Activated CD4-positive, alpha-beta T cell treated with anti-CD3 and anti-CD28 coated beads for 36 hours (primary cell): Measurements from ENCODE around the gene NUP155. TPM values are rescaled to one million over a fixed set of nuclear protein-coding genes. Genes with fewer than 3 reads are reported as not detected.
"Not testable (repeated sequence)": the region's sequence is repeated elsewhere in the genome, so short reads cannot be mapped to it uniquely, and the experiment has no call there.

ENCODE experiments used
- ATAC-seq: fragments of 200-7000 bp; cut with Tn5 transposase; one replicate; pipeline ENCODE4 v1.10.0; 2021; ENCODE audit warnings: mild to moderate bottlenecking, moderate library complexity
- CTCF ChIA-PET: fragments of 350-600 bp; sonication (Branson Sonifier 250); formaldehyde crosslinking; loops from one replicate; lab custom pipeline; 2021; ENCODE audit warnings: antibody characterized with exemption; lab: Charles Lee
- POLR2A ChIA-PET: fragments of 350-600 bp; sonication (Branson Sonifier 250); formaldehyde crosslinking; loops from one replicate; lab custom pipeline; 2021; ENCODE audit warnings: antibody characterized with exemption, inconsistent platforms; lab: Charles Lee
- DNase-seq: peaks from one replicate; pipeline ENCODE4 v3.0.0-alpha.2; 2020
- H3K27ac Mint-ChIP-seq: one replicate; pipeline ENCODE4 v1.8.0; 2021; ENCODE audit warnings: mixed read lengths
- H3K27me3 Mint-ChIP-seq: one replicate; pipeline ENCODE4 v1.8.0; 2021; ENCODE audit warnings: mixed read lengths
- H3K36me3 Mint-ChIP-seq: one replicate; pipeline ENCODE4 v1.8.0; 2021; ENCODE audit warnings: low read depth, mixed read lengths
- H3K4me1 Mint-ChIP-seq: one replicate; pipeline ENCODE4 v1.8.0; 2021; ENCODE audit warnings: mixed read lengths
- H3K4me3 Mint-ChIP-seq: one replicate; pipeline ENCODE4 v1.8.0; 2021; ENCODE audit warnings: mild to moderate bottlenecking, moderate library complexity, mixed read lengths
- H3K9me3 Mint-ChIP-seq: one replicate; pipeline ENCODE4 v1.8.0; 2021; ENCODE audit warnings: low read depth, mixed read lengths
- intact Hi-C, 2 experiments: fragments of 100-400 bp; cut with DNase I in 1 of 2; cut with micrococcal nuclease in 1 of 2; formaldehyde crosslinking; loops; one replicate each; pipeline versions ENCODE4 v1.14.2 to v1.15.1; 2022 to 2024; cut with DNase I, micrococcal nuclease
- total RNA-seq, 2 experiments: library from RNA; stranded (reverse); gene quantifications; one replicate each; pipeline ENCODE4 v1.2.3, GENCODE V29; 2021

The NUP155 gene
- 100 to 1,000 TPM in 1 of 2 experiments, 10 to 100 TPM in 1; 94.9 to 113 TPM for total RNA-seq

DNA sequence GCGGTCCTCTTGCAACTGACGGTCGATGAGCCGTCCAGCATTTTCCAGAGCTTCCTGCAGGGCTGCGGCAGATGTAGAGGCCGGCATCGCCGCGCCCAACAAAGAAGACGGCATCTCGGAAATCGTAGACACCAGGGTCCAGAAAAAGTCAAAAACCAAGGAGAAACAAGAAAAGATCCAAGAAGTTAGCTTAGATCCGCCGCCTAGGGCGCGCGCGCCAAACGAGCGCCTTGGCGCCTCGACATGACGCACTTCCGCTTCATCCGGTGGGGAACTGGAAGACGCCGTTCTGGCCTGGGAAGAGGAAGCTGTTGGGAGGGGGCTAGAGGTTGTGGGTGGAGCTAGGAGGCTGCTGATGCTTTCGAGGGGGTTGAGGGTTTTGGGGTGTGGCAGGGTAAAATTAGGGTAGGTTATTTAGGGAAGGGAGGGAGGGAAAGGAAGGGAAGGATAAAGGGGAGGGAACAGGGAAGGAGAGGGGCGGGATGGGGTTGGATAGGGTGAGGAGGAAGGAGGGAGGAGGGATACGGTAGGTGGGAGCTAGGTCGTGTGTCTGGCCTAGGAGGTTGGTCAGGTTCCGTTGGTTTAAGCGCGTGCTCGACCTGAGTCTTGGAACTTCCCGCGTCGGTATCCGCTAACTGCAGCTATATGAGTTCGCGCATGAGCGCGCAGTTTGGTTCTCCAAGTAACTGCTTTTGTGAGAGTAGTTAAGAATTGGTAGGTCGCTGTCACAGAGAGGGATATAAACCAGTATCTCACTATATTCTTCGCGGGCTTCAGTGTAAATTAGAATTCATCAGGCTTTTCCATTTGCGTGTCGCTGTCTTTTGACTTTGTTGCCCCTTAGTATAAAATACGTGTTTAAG is at the start of gene NUP155:
NUP155 (minus strand) TSS at position 243 of the 863 bp plus-strand sequence; CDS start at position 114, 129 bp downstream.
- peak within 1 kb of the TSS; percentile 99 for H3K27ac Mint-ChIP-seq
- intact Hi-C loops, result loop anchor here (1.0 to 10.0 kb wide), 8 partner anchors 8 to 1704 kb away; partner anchors contain the start of genes NIPBL (in 2 of the 2), WDR70 (in 2 of the 2), CPLANE1 (in 1 of the 2) and RICTOR (in 1 of the 2)
- DNase-seq, result peak; percentile 95
- POLR2A ChIA-PET, result interaction anchor here (0.5 to 1.5 kb wide), 7 partner anchors 8 to 130 kb away, joined by 3 to 18 read pairs (median 3); partner anchors contain the start of gene WDR70
- CTCF ChIA-PET, result interaction anchor here (0.5 to 2.2 kb wide), 9 partner anchors 8 to 643 kb away, joined by 3 to 22 read pairs (median 4); partner anchors contain the start of gene WDR70
- no peaks in the 10 kb centered on the region for H3K9me3 Mint-ChIP-seq
- H3K36me3 Mint-ChIP-seq, result peaks cover 26% of the 10 kb centered on the region
- H3K4me1 Mint-ChIP-seq, result peaks cover 35% of the 10 kb centered on the region
- peak; percentile 95 for ATAC-seq
- peak within 1 kb of the TSS; percentile 98 for H3K4me3 Mint-ChIP-seq
- H3K27me3 Mint-ChIP-seq, result no peaks in the 10 kb centered on the region

DNA sequence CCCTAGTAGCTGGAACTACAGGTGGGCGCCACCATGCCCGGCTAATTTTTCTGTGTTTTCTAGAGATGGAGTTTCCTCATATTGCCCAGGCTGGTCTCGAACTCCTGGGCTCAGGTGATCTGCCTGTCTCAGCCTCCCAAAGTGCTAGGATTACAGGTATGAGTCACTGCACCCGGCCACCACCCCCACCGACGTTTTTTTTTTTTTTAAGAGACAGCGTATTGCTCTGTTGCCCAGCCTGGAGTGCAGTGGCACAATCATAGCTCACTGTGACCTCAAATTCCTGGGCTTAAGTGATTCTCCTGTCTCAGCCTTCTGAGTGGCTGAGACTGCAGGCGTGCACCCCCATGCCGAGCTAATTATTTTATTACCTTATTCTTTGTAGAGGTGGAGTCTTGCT is 46.4 kb upstream of the NUP155 start:
- intact Hi-C loops, result no loop called here
- POLR2A ChIA-PET, result no interaction called here
- H3K36me3 Mint-ChIP-seq, result peaks cover 13% of the 10 kb centered on the region
- H3K9me3 Mint-ChIP-seq, result no peaks in the 10 kb centered on the region
- no peaks in the 10 kb centered on the region for H3K27me3 Mint-ChIP-seq
- DNase-seq (no peak), ATAC-seq (no peak)
- CTCF ChIA-PET, result no interaction called here
- H3K4me1 Mint-ChIP-seq, result peaks cover 4% of the 10 kb centered on the region
- H3K27ac Mint-ChIP-seq, result no peak overlapping the region
- H3K4me3 Mint-ChIP-seq, result no peak overlapping the region

DNA sequence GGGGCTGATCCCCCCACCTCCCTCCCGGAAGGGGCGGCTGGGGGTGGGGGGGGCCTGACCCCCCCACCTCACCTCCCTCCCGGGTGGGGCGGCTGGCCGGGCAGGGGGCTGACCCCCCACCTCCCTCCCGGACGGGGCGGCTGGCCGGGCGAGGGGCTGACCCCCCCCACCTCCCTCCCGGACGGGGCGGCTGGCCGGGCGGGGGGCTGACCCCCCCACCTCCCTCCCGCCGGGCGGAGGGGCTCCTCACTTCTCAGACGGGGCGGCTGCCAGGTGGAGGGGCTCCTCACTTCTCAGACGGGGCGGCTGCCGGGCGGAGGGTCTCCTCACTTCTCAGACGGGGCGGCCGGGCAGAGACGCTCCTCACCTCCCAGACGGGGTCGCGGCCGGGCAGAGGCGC is 44.5 kb upstream of the NUP155 start:
- intact Hi-C loops, CTCF ChIA-PET, DNase-seq, H3K27ac Mint-ChIP-seq, H3K27me3 Mint-ChIP-seq, POLR2A ChIA-PET, H3K4me1 Mint-ChIP-seq, H3K4me3 Mint-ChIP-seq, H3K9me3 Mint-ChIP-seq, ATAC-seq: not testable (repeated sequence)
- peaks cover 12% of the 10 kb centered on the region for H3K36me3 Mint-ChIP-seq

DNA sequence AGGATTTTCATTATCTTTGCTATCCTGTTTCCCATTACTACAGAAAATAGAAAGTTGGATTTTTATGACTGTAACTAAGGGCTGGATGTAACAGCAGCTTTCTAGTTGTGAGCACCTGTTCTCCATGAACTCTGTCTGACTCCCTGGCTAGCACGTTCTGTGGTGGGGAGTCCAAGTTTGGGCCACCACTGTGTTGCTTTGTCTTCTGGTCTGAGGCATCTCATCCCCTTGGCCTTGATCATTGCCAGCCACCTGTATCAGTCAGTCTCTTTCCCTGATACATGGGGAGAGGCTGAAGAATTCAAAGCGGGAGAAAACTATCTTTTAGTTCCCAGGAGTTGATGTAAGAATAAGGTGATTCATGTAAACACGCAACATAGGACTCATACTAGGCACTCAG is 41.6 kb upstream of the NUP155 start:
- DNase-seq, result no peak
- POLR2A ChIA-PET, result no interaction called here
- no peaks in the 10 kb centered on the region for H3K27me3 Mint-ChIP-seq

DNA sequence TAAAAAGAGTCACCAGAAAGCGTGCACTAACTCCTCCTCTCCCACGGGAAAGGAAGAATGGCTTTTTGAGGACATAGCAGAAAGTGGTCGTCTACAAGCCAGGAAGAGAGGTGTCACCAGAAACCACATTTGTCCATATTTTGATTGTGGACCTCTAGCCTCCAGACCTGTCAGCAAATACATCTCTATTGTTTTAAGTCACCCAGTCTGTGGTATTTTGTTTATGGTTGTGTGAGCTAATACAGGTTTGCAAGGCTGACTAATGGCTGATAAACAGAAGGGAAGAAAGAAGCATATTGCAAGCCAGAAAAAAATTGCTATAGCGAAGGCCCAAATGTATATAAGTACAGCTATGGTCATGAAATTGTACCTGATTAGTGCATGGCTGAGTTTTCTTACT is 29.6 kb upstream of the NUP155 start:
- no peak overlapping the region for H3K4me3 Mint-ChIP-seq
- ChIA-PET CTCF (interaction anchor here (0.9 kb wide), 1 partner anchor 12 kb away, joined by 3 read pairs; no protein-coding TSS in a partner anchor), POLR2A (interaction anchor here (0.6 kb wide), 1 partner anchor 1532 kb away, joined by 10 read pairs; no protein-coding TSS in a partner anchor)
- H3K27ac Mint-ChIP-seq, result no peak overlapping the region
- no peaks in the 10 kb centered on the region for H3K9me3 Mint-ChIP-seq
- H3K36me3 Mint-ChIP-seq, result peaks cover 18% of the 10 kb centered on the region
- no peaks in the 10 kb centered on the region for H3K27me3 Mint-ChIP-seq
- intact Hi-C loops, result no loop called here
- H3K4me1 Mint-ChIP-seq, result no peaks in the 10 kb centered on the region
- ATAC-seq, result no peak
- no peak for DNase-seq

More for the DNA sequence above, 41.6 kb upstream of the NUP155 start:
- no peak for ATAC-seq
- H3K4me1 Mint-ChIP-seq, result no peaks in the 10 kb centered on the region
- H3K4me3 Mint-ChIP-seq, result no peak overlapping the region
- no peak overlapping the region for H3K27ac Mint-ChIP-seq
- peaks cover 11% of the 10 kb centered on the region for H3K36me3 Mint-ChIP-seq
- CTCF ChIA-PET, result interaction anchor here (0.5 to 1.8 kb wide), 22 partner anchors 10 to 781 kb away, joined by 3 to 9 read pairs (median 4); partner anchors contain the start of gene NUP155
- intact Hi-C loops, result loop anchor here in 1 of 2 experiments (2.0 to 5.0 kb wide), 2 partner anchors 424 to 780 kb away; no protein-coding TSS in a partner anchor
- H3K9me3 Mint-ChIP-seq, result no peaks in the 10 kb centered on the region

DNA sequence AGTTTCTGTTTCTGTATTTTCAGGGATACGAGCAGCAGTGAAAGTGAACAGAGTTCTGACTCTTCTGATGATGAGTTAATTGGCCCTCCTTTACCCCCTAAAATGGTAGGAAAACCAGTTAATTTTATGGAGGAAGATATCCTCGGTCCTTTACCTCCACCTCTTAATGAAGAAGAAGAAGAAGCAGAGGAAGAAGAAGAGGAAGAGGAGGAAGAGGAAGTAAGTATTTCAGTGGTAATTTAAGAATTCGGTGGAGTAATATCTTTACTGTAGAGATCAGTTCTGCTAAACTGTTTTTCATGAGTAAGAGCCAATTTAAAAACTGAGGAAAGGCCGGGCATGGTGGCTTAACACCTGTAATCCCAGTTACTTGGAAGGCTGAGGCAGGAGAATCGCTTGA is 25.4 kb upstream of the NUP155 start:
- H3K4me1 Mint-ChIP-seq, result no peaks in the 10 kb centered on the region
- H3K4me3 Mint-ChIP-seq, result no peak overlapping the region
- DNase-seq, result no peak
- ChIA-PET CTCF (no interaction called here), POLR2A (no interaction called here)
- peaks cover 26% of the 10 kb centered on the region for H3K36me3 Mint-ChIP-seq
- H3K27me3 Mint-ChIP-seq, result no peaks in the 10 kb centered on the region
- no peak for ATAC-seq
- intact Hi-C loops, result no loop called here
- H3K27ac Mint-ChIP-seq, result no peak overlapping the region
- no peaks in the 10 kb centered on the region for H3K9me3 Mint-ChIP-seq

DNA sequence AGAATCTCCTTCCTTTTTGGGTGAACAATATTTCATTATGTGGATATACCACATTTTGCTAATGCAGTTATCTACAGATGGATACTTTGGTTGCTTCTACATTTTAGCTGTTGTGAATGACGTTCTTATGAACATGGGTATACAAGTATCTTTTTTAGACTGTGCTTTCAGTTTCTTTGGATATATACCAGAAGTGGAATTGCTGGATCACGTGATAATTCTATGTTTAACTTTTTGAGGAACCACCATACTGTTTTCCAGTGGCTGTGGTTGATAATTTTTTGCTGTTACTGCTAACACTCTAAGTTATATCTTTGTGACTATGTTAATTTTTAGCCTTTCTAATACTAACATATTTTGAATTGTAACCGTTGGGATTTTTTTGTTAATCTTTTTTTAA is 20.7 kb upstream of the NUP155 start:
- ChIA-PET POLR2A (no interaction called here), CTCF (no interaction called here)
- Mint-ChIP-seq H3K27me3 (no peaks in the 10 kb centered on the region), H3K27ac (no peak overlapping the region), H3K36me3 (peaks cover 21% of the 10 kb centered on the region), H3K9me3 (no peaks in the 10 kb centered on the region), H3K4me1 (no peaks in the 10 kb centered on the region), H3K4me3 (no peak overlapping the region)
- intact Hi-C loops, result no loop called here
- DNase-seq, result no peak
- no peak for ATAC-seq

DNA sequence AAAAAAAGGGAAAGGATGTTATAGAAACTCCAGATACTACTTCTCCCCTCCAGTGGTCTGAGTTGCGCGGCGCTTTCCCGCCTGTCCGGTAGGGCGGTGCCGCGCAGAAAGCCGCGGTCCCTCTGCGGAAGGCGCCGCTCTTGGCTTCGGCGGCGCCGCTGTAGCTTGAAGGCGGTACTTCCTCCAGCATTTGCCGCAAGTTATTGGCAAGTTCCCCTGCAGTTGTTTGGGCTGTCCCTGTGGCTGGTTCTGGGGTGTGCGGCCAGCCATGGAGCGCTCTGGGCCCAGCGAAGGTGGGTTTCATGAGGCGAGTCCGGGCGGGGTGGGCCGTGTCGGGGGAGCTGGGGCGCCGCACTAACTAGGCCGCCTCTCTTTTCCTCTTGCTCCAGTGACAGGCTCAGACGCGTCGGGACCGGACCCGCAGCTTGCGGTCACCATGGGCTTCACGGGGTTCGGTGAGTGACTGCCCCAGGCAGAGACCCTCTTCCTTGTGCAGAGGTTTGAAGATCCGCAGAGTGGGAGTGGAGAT is 8.3 kb upstream of the NUP155 start, which contains the start of gene WDR70:
WDR70 (plus strand) TSS at position 219 of the 529 bp plus-strand sequence; CDS start at position 269, 50 bp downstream.
- Mint-ChIP-seq H3K27ac (peak within 1 kb of the TSS; percentile 80), H3K4me3 (peak within 1 kb of the TSS; percentile 96)
- POLR2A ChIA-PET, result interaction anchor here (0.6 to 1.4 kb wide), 3 partner anchors 8 to 1705 kb away, joined by 3 to 18 read pairs (median 3); partner anchors contain the start of gene NUP155
- CTCF ChIA-PET, result interaction anchor here (0.6 to 2.5 kb wide), 5 partner anchors 8 to 509 kb away, joined by 3 to 22 read pairs (median 4); partner anchors contain the start of gene NUP155
- not testable (repeated sequence) for H3K9me3 Mint-ChIP-seq, H3K27me3 Mint-ChIP-seq, H3K36me3 Mint-ChIP-seq, H3K4me1 Mint-ChIP-seq
- DNase-seq (peak; percentile 86), ATAC-seq (peak; percentile 98)
- intact Hi-C loops, result loop anchor here (1.0 to 10.0 kb wide), 3 partner anchors 8 to 1696 kb away; partner anchors contain the start of genes NUP155 (in 2 of the 2), NADK2 (in 1 of the 2) and RICTOR (in 1 of the 2)

DNA sequence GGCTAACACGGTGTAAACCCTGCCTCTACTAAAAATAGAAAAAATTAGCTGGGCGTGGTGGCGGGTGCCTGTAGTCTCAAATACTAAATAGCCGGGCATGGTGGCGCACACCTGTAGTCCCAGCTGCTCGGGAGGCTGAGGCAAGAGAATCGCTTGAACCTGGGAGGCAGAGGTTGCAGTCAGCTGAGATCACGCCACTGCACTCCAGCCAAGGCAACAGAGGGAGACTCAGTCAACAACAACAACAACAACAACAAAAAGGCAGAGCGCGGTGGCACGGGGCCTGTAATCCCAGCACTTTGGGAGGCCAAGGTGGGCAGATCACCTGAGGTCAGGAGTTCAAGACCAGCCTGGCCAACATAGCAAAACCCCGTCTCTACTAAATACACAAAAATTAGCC is 7.2 kb upstream of the NUP155 start:
- ATAC-seq, H3K36me3 Mint-ChIP-seq, H3K27ac Mint-ChIP-seq, H3K27me3 Mint-ChIP-seq, H3K4me1 Mint-ChIP-seq, DNase-seq, H3K9me3 Mint-ChIP-seq, POLR2A ChIA-PET: not testable (repeated sequence)
- intact Hi-C loops, result loop anchor here (5.0 to 10.0 kb wide), 2 partner anchors 1136 to 1697 kb away; partner anchors contain the start of genes NADK2 (in 1 of the 2) and RICTOR (in 1 of the 2)
- peak overlapping the region; percentile 96 for H3K4me3 Mint-ChIP-seq
- CTCF ChIA-PET, result interaction anchor here (1.2 to 2.5 kb wide), 3 partner anchors 7 to 508 kb away, joined by 3 to 22 read pairs (median 7); partner anchors contain the start of gene NUP155

DNA sequence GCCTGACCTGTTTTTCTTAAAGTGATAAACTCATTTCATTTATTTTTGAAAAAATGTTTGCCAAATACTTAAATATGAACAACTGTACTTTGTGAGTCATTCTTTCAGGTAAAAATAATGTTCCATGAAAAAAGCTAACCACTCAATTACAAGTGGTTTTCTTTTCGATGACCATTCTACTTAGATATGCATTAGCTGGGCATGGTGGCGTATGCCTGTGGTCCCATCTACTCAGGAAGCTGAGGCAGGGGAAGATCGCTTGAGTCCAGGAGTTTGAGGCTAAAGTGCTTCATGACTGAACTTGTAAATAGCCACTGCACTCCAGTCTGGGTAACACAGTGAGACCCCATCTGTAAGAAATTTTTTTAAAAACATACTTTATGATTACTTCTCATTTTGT is 4.2 kb upstream of the NUP155 start:
- peaks cover 4% of the 10 kb centered on the region for H3K36me3 Mint-ChIP-seq
- CTCF ChIA-PET, result no interaction called here
- H3K27me3 Mint-ChIP-seq, result no peaks in the 10 kb centered on the region
- no peak overlapping the region for H3K27ac Mint-ChIP-seq
- no peak overlapping the region for H3K4me3 Mint-ChIP-seq
- H3K4me1 Mint-ChIP-seq, result peaks cover 11% of the 10 kb centered on the region
- POLR2A ChIA-PET, result no interaction called here
- DNase-seq (no peak), ATAC-seq (no peak)
- intact Hi-C loops, result loop anchor here (5.0 to 10.0 kb wide), 2 partner anchors 1133 to 1700 kb away; partner anchors contain the start of genes NADK2 (in 1 of the 2) and RICTOR (in 1 of the 2)
- no peaks in the 10 kb centered on the region for H3K9me3 Mint-ChIP-seq

DNA sequence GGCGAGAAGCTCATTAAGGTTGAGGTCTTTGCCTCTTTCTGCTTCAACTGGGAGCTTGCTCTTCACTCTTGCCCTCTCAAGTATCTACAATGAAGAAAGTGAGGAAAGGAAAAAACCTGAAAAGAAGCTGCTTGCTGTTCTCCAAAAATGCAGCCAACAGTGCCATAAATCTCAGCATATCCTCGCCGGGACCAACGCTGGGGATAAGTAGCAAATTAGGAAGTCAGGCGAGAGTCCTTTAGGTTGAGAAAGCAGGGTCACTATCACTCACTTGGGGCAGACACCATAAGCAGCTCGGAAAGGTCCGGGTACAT is 399 bp downstream of the NUP155 start:
- intact Hi-C loops, result loop anchor here (2.0 to 10.0 kb wide), 2 partner anchors 494 to 1704 kb away; partner anchors contain the start of genes NIPBL (in 1 of the 2) and RICTOR (in 1 of the 2)
- CTCF ChIA-PET, result interaction anchor here (0.6 to 2.2 kb wide), 7 partner anchors 9 to 643 kb away, joined by 3 to 22 read pairs (median 4); partner anchors contain the start of gene WDR70
- DNase-seq (no peak), ATAC-seq (peak; percentile 34)
- POLR2A ChIA-PET, result interaction anchor here (0.8 to 1.5 kb wide), 3 partner anchors 8 to 16 kb away, joined by 3 to 18 read pairs (median 3); partner anchors contain the start of gene WDR70
- H3K4me3 Mint-ChIP-seq, result peak overlapping the region; percentile 98
- H3K4me1 Mint-ChIP-seq, result peaks cover 39% of the 10 kb centered on the region
- peak overlapping the region; percentile 99 for H3K27ac Mint-ChIP-seq
- peaks cover 29% of the 10 kb centered on the region for H3K36me3 Mint-ChIP-seq
- no peaks in the 10 kb centered on the region for H3K9me3 Mint-ChIP-seq
- no peaks in the 10 kb centered on the region for H3K27me3 Mint-ChIP-seq
